Occipital lobe (tissue), 3 donors: ENCODE data around the gene TRIM37. TPM values are rescaled to one million over a fixed set of nuclear protein-coding genes. Genes with fewer than 3 reads are reported as not detected.
A peak's percentile ranks its signal among the peaks of the same experiment; 100 is the strongest.

ENCODE experiments used
- DNase-seq: peaks from one replicate; lab custom pipeline; 2025; lab: John Stamatoyannopoulos, UW
- small RNA-seq: library from RNA; depleted of rRNA; stranded (forward); fragments of <200 nt; gene quantifications from one replicate; pipeline ENCODE3, GENCODE V24; 2014
- total RNA-seq: library from RNA; depleted of rRNA; stranded (reverse); fragments of >200 nt; gene quantifications from one replicate; pipeline ENCODE4 v1.2.3, GENCODE V29; 2014

TRIM37 gene
- total RNA-seq, 1 donor from 2014 or later, result 114 TPM

GRCh38 chr17:58947411-58947810, 159.3 kb downstream of the TRIM37 start:
- no peak for DNase-seq

GRCh38 chr17:58944166-58944565, 162.5 kb downstream of the TRIM37 start:
- DNase-seq, result no peak

GRCh38 chr17:58936295-58936694, 170.4 kb downstream of the TRIM37 start:
- no peak for DNase-seq

- DNase-seq, result no peak
Observed at GRCh38 chr17:58932956-58933355, 173.7 kb downstream of the TRIM37 start.

Small RNA genes lying within 50 kb of the gene (small RNA-seq; reads per million reads assigned to genes)
- gene MIR301A (15.9 reads per million, percentile 93 among the genes with 10 or more reads in this experiment), gene MIR454 (95.7 reads per million, percentile 96 among the genes with 10 or more reads in this experiment), gene RN7SL716P (not detected), gene RNU2-58P (4.6 reads per million, percentile 89 among the genes with 10 or more reads in this experiment)

Other genes with a start within 250 kb of the TRIM37 start
- gene SKA2, start 48.3 kb upstream of the TRIM37 start, total RNA-seq, result 130 TPM
- gene PRR11, start 48.9 kb upstream of the TRIM37 start, total RNA-seq, result 2.0 TPM
- 43.4 TPM for gene SMG8, start 103.2 kb upstream of the TRIM37 start, total RNA-seq
- gene GDPD1, start 113.6 kb upstream of the TRIM37 start, total RNA-seq, result 47.6 TPM
- 8.9 TPM for gene YPEL2, start 224.8 kb upstream of the TRIM37 start, total RNA-seq